NOMO-1 (cell line): Measurements from ENCODE around the gene PNMA6F.

ENCODE experiments used
- DNase-seq, 2 experiments: peaks; one replicate each; lab custom pipeline; 2025; ENCODE audit not compliant: unreplicated experiment in 2 of 2; lab: John Stamatoyannopoulos, UW

The PNMA6F gene

DNA sequence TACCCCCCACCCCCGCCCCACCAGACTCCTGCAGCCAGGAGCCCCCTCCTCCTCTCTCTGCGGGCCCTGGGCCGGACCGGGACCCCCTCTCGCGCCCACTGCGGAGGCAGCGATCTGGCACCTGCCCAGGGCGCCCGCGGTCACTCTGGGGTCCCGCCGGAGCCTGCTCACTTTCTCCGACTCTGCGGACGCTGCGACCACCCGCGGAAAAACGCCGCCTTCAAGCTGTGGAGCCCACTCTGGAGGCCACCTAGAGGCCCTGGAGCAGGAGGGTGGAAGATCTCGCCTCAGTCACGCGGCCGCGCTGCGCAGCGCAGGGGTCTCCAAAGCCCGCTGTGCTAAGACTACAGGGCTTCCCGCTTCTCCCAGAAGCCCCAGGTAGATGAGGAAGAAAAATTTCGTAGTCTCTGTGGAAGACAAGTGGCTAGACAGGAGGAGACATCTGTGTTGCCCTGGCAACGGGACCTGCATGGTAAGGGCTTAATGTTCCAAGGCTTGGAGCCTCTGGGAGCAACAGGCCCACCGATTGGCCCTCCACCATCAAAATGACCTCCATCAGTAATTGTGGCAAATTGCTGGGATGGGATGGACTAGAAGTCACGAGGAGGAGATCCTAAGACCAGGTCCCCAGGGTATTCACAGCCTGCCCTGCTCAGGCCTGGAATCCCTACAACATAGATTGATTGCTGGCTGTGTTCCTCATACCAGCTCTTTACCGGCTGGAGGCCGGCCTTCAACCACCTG, at the start of gene PNMA6F:
TSS of gene PNMA6F (minus strand) at position 387 of the 744 bp plus-strand sequence. CDS start 1,093 bp downstream, outside the sequence.
- no peak for DNase-seq

DNA sequence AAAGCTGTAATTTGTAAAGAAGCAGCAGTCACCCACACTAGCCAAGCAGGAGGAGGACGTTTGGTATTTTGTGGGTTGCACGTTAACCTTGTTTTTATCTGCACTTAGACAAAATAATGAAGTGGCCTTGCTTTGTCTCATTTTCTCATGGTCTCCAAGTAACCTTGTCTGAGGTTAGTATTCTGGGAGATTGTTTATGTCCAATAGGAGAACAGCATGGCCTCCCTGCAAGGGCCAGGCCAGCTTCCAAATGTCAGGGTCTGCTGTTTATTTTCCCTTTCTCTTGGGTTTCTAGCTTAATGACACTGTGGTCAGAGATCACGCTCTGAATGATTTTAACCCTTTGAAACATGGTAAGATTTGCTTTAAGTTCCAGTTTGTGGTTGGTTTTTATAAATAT, 49.7 kb upstream of the PNMA6F start:
- DNase-seq = no peak

DNA sequence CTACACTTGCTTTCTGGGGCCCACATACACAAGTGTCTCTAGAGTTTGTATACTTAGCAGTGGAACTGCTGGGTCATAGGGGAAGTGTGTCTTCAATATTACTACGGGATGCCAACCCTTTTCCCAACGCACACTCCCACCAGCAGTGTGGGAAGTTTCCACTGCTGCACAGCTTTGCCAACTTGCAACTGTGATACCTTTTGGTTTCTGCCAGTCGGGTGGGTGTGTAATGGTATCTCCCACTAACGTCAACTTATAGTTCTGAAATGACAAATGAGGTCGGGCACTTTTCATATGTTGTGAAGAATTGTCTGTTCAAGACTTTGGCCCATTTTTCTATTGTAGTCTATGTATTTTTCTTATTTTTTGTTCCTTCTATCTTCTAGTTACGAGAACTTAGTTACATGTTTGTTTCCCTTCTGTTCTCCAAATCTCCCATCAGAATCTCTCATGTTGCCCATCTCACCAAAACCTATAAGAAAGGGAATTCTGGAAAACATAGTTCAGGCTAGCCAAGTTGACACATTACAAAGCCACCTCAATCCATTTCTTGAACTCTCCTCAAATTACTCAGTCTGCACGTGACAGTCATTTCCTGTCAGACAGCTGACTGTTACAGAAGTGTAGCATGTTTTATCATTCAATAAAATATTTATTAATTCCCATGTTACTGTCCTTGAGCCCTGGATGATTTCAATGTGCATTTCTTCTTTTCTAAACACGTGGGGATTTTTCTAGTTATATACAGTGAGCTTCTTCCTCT, 48.9 kb upstream of the PNMA6F start:
- no peak for DNase-seq

DNA sequence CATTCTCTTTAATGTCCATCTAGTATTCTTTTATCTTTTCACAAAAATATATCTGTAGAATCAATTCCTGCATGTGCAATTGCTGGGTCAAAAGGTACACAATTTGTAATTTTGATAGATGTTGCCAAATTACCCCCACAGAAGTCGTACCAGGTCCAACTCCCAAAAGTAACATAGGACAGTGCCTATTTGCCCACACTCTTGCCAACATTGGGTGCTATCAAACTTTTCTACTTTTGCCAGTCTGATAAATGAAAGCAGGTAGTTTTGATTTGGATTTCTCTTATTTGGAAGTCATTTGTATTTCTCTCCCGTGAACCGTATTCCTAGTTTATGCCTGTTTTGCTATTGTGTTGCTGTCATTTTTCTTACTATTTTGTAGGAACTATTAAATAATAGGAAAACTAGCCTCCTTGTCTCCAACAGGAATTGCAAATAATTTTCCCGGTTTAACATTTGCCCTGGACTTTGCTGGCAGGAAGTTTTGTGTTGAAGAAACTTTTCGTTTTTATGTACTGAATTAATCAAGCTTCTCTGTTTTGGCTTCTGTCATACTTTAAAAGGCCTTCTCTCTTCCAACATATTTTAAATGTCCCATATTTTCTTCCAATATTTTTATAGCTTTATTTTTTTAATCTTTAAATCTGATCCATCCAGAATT, 45.4 kb upstream of the PNMA6F start:
- DNase-seq = no peak

DNA sequence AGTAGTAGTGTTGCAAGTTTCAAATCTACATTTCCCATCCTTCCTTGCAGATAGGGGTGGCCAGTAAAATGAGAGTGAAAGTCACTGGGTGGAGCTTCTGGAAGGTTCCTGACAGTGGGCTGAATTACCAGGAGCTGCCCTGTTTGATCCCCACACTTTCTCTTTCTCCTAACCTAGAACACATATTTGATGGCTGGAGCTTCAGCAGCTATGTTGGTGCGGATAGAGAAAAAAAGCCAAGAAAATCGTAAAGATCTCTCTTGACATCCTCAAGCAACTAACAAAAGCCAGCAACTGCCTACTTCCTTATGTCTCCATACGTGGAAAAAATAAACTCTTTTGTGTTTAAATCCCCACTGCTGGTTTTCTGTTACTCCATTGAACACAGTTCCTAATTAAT, 44.6 kb upstream of the PNMA6F start:
- DNase-seq = no peak

DNA sequence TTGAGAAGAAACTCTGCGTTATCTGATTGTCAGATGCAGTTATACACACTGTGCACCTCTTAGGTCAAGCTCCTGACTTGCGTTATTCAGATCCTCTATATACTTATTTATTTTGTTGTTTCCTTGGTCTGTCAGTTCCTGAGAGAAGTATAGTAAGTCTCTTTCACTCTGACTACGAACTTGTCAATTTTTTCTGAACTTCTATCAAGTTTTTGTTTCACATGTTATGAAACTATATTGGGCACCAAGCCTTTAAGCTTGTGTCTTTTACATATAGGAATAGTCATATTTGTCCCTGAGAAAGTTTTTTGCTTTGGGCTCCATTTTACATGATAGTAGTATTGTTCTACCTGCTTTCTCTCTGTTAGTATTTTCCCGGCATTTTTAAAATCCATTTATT, 44.1 kb upstream of the PNMA6F start:
- no peak for DNase-seq

DNA sequence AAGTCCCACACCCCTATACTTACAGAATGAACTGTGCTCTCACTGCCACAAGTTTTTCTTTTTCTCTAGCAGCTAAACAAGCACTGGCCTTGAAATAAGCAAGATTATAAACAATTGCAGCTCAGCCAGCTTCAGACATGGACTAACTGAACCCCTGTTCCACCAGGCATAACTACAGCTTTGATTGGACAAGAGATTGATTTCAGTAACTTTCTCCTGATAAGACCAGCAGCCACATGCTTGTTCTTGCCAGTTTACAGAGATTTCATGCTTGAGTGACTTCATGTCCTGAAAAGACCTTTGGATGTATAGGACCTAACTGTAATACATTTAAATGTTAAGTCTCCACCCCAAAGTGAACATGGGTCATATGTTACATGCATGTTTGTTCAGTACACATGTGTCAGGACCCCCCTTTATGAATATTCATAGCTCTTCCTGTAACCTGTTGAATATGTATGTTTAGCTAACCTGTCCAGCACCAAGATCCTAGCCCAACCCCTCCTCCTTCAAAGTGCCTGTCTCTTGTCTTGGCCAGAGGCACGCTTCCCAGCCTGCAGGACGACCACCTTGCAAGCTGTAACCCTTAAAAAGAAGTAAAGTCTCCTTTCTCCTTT, 40.3 kb upstream of the PNMA6F start:
- DNase-seq = no peak

DNA sequence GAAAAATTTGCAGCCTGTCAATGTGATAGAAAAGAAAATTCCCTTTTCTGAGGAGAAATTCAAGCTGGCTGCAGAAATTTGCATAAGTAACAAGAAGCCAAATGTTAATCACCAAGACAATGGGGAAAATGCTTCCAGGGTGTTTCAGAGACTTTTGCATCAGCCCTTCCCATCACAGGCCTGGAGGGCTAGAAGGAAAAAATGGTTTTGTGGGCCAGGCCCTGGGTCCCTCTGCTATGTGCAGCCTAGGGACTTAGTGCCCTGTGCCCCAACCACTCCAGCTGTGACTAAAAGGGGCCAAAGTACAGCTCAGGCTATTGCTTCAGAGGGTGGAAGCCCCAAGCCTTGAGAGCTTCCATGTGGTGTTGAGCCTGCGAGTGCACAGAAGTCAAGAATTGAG, 36.3 kb upstream of the PNMA6F start:
- DNase-seq = no peak

DNA sequence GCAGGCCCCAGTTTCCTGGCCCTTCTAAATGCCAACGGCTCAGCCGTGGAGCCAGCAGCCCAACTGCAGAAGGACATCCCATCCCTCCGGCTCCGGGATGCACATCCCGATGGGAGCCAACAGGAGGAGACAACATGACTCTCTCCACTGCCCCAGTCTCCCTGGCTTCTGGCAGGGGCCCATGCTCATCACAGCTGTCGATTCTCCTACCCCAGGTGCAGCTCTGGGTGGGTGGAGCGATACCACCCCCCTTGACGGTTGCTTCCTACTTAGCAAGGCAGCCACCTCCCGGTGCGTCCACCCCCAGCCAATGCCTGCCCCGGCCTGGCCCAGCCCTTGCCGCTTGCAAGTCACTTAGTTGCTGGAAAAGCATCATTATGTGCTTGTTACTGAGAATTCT, 31.8 kb upstream of the PNMA6F start:
- no peak for DNase-seq

DNA sequence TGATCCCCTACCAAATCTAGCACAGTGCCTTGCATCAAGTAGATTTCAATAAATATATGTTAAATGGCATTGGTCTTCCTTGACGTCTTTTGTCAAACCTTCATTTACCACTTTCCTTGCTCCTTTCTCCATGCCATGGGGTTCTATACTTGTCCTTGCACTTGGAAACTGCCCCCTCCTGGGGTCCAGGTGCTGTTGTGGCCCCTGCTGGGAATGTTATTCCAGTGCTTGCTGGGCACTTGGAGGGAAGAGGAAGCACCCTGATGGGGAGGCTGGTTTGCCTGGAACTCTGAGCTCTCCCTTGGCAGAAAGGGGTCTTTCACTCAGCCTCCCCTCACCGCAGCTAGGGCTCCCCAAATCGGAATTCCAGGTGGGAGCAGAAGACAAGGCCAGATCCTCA, 31.3 kb upstream of the PNMA6F start:
- no peak for DNase-seq

DNA sequence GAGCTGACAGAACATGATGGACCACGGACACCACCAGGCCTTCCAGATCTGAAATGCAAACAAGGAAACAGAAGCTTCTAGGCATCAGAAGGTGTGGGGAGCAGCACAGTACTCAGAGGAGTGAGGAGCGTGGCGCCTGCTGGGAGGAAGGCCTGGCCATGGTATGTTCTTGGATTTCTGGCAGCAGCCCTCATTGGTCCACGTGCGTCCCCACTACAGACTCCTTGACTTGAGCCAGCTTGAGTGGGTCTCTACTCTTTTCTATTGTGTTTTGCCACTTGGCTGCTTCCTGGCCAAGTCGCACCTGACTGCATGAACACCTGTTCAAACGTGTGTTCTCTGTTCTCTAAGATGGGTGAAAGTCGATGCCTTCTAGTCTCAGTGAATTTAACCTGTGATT, 30.4 kb upstream of the PNMA6F start:
- DNase-seq = no peak

DNA sequence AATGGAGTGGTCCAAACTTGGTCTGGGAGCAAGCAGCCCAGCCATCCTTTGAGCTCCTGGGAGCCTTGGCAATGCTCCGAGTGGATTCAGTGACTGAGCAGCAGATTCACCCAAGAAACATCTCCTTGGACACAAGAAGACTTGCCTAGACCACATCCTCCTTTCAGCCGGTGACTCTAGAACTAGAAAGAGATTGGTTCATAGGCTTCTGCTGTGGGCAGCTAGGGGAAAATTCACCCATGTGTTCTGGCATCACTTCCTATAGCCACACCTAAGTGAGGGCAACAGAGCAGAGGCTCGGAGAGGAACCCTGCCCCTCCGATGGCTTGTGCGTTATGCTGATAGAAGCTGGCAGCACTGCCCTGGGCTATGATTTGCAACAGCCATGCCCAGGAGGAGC, 28.4 kb upstream of the PNMA6F start:
- no peak for DNase-seq

DNA sequence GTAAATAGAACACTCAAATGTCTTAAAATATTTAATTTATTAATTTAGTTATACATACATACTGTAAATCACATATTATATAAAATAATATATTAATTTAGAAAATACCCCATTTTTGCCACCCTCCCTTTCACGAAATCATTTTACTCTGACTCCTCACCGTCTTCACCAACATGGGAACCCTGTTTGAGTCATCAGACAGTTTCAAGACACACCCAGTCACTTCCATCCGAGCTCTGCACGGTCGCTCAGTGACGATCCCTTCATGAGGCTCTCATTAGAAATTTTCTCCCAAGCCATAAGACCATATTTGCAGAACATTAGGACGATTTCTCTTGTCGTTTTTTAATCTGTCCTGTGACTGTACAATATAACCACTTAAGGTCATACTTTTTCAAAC, 26.9 kb upstream of the PNMA6F start:
- no peak for DNase-seq

DNA sequence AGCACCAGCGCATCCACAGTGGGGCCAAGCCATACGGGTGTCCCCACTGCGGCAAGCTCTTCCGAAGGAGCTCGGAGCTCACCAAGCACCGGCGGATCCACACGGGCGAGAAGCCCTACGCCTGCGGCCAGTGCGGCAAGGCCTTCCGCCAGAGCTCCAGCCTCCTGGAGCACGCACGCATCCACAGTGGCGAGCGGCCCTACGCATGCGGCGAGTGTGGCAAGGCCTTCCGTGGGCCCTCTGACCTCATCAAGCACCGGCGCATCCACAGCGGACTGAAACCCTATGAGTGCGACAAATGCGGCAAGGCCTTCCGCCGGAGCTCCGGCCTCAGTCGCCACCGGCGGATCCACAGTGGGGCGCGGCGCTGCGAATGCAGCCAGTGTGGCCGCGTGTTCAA, 26.0 kb upstream of the PNMA6F start:
- DNase-seq = no peak

DNA sequence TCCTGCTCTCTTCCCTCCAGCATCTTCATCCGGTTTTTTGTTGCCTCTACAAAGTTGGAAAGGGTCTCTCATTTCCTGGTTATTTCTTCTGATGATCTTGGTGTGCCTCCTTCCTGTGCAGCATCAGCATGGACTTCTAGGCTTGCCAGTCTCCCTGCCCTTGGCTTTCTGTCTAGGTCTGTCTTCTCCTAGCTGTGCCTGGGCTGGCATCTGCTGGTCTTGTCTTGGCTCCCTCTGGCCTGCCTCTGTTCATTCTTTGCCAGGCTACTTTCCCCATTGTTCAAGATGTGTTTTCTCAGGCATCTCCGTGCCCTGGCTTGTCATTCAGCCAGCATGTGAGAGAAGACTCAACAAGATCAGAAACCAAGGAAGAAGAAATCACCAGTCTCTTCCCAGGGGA, 22.1 kb upstream of the PNMA6F start:
- no peak for DNase-seq

DNA sequence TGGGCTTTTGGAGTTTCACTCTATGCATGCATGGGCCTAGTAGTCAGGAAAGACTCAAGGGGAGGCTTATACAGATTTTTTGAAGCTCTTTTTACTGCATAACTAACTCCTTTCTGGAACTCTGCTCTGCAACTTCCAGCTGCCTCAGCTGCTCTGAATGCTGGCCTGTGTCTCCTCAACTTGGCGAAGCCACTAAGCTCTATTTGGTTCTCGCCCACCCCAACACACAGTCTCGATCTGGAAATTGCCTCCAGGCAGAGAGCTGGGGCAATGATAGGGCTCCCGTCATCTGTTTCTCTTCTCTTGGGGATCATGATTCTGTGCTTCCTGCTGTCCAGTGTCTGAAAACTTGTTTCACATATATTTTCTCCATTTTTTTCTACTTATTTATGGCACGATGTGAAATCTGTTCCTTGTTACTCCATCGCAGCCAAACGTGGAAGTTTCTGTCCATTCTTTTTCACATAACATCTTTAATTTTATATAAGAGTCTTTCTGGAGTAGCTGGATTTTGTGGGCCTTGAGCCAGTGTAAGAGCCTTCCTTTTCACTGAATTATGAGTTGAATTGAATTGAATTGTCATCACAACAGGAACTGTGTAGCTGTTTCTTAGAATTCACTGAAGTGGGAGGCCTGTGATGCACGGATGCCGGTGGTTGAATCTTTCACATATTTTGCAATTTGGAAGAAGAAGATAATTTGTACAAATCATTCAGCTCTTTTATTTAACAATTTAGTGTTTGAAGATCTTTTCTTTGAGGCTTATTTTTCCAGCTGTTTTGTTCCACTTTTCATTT, 21.4 kb upstream of the PNMA6F start:
- no peak for DNase-seq

DNA sequence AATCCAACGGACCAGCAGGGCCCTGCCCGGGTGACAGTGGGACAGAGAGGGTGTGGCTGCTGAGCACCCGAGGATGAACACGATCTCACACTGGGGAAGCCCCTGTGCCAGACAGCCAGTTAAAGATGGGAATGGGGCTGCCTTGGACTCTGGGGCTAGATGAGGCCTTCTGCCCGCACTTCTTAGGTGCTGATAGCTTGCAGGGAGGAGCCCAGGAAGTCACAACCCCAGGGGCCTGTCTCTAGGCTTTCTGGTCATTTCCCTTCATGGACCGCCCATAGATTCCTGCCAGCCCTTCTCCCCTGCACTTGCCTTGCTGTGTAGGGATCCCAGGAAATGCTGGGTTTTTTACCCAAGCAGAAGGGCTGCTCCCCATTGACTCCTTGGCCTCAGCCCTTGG, 18.5 kb upstream of the PNMA6F start:
- DNase-seq = no peak

DNA sequence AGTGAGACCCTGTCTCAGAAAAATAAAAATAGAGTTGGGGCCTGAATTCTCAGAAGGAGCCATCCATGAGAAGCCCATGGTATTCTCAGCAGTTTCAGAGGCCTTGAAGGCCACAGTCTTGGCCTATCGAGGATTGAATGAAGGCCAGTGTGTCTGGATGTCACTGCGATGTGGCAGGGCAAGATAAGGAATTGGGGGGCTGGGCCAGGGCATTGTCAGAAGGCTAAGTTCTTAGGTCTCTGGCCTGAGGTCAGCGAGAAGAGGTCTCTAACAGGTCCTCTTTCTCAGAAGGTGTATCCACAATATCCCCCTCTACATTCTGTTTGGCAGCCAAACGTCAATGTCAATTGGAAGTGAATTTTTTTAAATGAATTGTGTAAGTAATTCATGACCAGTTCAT, 18.1 kb upstream of the PNMA6F start:
- no peak for DNase-seq

DNA sequence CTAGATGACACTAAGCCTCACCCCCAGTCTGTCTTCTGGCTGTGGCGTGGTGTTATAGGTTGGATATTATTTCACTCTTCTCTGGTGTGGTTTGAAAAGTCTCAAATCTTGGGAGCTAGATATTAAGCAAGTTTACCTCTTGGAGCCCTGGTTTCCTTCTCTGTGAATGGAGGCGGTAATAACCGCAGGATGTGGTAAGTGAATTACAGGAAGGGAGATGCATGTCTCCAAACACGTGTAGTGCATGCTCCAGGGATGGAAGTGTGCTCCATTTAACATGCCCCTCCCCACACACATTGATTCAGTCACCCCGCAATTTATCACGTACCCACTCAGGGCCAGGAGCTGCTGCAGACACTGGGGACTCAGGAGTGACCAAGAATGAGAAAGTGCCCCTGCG, 17.3 kb upstream of the PNMA6F start:
- no peak for DNase-seq

DNA sequence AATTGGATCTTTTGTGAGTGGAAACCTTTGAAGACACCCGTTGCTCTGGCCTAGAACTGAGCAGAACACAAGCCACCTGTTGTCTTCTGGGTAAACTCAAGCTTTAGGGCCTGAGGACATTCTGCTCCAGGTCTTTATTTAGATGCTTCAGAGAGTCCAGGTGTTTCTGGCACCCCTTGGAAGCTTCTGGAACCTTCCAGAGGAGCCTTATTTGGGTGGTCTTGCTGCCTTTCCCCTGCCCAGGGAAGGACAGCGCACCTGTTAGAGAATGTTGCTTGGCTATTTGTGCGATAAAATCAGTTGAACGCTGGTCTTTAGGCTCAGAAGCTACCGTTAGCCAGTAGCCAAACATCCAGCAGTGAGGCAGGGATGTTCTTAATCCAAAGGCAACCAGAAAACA, 15.4 kb upstream of the PNMA6F start:
- DNase-seq = no peak
